NT2/D1 (cell line): ENCODE data around the gene BCCIP.

Experiments
- SUZ12 ChIP-seq: IDR thresholded peaks from 2 replicates; pipeline ENCODE4 v1.6.1; 2011; ENCODE audit not compliant: insufficient read length, insufficient read depth; ENCODE audit errors: extremely low read depth
- ZNF274 ChIP-seq: IDR thresholded peaks from 2 replicates; pipeline ENCODE4 v1.6.1; 2011; ENCODE audit warnings: mild to moderate bottlenecking, low read depth, low read length

- TF ChIP-seq ZNF274 (no peak), SUZ12 (no peak)
Measured at GRCh38 chr10:125815764-125816163, 7.6 kb upstream of the BCCIP start.
